ENCODE measurements around the gene TUBB2A.

Gene TUBB2A

DNA sequence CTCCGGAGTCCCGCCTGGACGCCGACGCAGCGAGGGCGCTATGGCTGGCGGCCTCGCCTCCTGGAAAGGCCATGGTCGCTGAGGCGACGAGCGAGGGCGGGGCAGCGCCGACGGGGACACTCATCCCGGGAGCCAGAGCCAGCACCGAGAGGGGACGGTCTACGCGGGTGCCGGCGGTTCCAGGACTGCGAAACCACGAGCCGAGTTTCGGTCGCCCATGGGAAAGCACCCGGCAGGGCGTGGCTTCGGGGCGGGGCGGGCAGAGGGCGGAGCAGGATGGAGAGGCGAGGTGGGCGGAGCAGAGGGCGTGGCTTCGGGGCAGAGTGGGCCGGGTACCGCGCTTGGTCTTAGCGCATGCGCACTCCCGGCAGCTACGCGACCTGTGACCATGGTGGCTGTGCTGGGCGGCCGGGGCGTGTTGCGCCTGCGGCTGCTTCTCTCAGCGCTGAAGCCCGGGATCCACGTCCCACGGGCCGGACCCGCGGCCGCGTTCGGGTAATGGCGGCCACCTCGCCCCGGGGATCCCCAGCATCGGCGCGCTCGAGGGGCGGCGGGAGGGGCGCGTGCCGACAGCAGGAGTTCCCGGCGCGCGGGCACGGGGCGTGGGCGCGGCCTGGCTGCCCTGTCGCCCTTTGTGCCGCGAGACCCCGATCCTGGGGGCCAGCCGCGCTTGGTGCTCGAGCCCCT, 38.8 kb downstream of the TUBB2A start, which contains the start of gene BPHL:
TSS of gene BPHL (plus strand) at position 359 of the 687 bp plus-strand sequence. CDS start at position 389, 30 bp downstream.
- peak; percentile 98 to 99 (median 98) for DNase-seq

GRCh38 chr6:3117912-3118352, 39.4 kb downstream of the TUBB2A start:
- DNase-seq = no peak

DNA sequence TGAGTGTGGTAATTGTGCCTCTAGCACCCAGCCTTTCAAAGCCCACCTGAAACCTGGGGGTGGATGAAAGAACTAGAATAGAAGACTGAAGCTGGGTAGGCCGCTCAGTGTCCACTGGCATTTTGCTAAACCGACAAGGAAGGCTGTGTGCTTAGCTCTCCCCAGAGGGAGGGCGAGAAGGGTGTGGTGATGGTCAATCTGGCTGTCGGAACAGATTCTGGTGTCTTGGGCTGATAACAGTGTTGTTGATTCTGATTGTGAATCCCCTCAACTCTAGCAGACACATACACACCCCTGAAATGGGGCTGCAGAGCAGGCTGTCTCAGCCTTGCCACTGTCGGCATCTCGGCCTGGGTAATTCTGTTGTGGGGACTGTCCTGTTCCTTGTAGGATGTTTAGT, 43.0 kb downstream of the TUBB2A start:
- DNase-seq = no peak

GRCh38 chr6:3109761-3110160, 47.6 kb downstream of the TUBB2A start:
- peak in 1 of 4 experiments; percentile 22 for DNase-seq

- no peak for DNase-seq
Measured at GRCh38 chr6:3108746-3109414, 48.5 kb downstream of the TUBB2A start.

All from suppressor macrophage (primary cell).